NCI-H1092 treated with DMSO at 0.1 percent for 48 hours (cell line): ENCODE results near the gene RNF6.
"Not testable (repeated sequence)": the region's sequence is repeated elsewhere in the genome, so short reads cannot be mapped to it uniquely, and the experiment has no call there.

Source experiments
- DNase-seq: peaks from one replicate; lab custom pipeline; 2025; lab: John Stamatoyannopoulos, UW

RNF6 gene

DNA sequence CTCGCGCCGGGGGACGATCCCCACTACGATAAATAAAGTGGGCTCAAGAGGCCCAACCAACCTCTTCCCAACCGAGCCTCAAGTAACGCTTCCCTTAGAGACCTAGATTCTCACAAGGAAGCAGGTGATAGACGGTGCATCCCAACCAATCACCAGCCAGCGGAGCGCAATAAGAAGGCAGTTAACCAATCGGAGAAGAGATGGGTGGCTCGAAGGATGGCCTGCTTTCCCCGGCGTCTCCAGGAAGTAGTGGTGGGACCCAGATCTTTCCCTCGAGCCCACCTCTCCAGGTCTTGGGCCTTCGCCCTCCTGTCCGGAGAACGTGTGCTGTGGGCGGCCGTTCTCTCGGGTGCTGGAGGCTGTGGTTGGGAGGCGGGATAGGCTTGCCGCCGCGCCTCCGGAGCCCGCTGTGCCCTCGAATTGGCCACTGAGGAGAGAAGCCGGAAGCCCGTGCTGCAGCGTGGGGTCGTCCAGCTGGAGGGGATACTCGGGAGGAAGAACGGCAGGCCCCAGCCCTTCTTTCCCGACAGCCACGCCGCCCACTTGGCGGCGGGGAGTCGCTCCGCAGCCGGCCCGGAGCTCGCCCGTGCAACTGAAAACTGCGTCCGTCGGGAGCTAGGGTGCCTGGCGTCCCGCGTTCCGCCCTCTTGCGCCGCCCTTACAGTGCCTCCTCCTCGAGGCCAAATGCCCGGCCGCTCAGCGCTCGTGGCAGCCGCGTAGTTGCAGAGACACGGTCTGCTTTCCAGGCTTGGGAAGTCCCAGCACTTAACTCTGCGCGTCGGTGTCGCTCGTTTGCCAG is at the start of gene RNF6:
Gene RNF6 (minus strand): TSS at position 594 of the 799 bp plus-strand sequence. CDS start 2,665 bp downstream, outside the sequence.
- DNase-seq = peak; percentile 98

DNA sequence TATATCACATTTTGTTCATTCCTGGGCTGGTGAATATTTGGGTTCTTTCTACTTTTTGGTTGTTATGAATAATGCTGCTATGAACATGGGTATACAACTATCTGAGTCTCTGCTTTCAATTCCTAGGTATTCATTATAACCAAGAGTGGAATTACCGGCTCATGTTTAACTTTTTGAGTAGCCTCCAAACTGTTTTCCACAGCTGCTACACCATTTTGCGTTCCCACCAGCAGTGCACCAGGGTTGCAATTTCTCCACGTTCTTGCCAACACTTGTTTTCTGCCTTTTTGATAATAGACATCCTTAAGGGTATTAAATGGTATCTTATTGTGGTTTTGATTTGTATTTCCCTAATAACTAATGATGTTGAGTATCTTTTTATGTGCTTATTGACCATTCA is 48.6 kb upstream of the RNF6 start:
- DNase-seq = no peak

DNA sequence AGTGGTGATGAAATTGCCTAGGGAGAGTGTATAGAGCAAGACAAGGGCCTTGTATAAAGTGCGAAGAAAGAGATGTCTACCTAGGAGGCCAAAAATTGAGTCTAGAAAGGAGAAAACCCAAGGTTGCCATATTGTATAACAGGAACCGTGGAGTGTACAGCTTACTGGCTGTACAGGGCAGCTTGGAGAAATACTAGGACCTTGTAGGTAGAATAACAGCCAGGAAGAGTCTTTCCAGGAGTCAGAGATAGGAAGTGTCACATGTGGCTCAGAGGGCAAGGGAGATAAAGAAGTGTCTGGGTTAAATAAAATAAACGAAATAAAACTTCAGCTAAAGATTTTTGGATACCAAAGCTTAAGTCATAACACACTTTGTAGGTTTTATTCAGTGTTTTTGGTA is 44.2 kb upstream of the RNF6 start:
- DNase-seq = no peak

DNA sequence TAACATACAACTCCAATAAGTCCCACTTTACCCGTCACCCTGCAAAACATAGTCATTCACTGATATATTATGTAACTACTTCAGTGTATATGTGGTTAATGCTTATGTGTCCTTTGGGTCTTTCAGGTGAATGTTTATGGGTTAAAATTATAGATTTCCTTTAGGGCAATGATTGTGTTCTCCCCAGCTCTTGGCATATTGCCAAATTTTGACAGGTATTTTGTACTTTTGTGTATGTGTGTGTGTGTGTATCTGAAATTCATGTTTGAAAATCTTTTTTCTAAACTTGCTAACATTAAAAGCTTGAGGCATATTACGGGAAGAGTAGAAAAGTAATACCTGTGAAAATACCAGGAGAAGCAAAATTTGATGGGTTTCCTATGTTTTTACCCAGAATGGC is 40.0 kb upstream of the RNF6 start:
- no peak for DNase-seq

DNA sequence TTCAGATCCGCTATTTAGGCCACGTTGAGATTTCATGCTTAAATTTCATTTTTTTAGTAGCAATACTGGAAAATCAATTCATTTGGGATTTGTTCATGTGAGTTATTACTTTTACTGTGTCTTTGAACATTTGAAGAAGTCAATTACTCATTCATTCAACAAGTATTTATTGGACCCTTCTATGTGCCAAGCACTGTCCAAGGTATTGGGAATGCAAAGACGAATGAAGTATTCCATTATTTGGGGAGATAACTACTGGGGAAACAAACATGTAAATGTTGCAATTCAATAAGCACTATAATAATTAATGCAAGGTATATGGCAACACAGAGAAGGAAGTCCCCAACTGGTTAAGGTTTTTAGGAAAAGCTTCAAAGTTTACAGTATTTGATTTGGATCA is 37.5 kb upstream of the RNF6 start:
- no peak for DNase-seq

DNA sequence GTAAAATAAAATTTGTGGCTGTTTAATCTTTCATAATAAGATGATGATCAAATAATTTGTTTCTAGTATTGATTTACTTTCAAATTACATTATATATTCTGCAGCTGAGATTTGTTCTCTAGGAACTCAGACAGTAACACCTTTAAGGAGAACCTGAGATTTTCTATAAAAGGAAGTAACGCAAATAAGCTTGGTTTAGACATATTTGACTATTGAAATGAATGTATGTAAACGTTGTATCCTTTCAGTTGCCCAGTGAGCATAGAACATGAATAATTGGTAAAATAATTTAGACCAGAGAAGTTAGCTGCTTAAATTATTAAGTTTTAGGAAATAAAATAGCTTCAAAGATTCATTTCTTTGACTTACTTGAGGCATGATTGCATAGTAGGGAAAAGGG is 34.9 kb upstream of the RNF6 start:
- DNase-seq = no peak

DNA sequence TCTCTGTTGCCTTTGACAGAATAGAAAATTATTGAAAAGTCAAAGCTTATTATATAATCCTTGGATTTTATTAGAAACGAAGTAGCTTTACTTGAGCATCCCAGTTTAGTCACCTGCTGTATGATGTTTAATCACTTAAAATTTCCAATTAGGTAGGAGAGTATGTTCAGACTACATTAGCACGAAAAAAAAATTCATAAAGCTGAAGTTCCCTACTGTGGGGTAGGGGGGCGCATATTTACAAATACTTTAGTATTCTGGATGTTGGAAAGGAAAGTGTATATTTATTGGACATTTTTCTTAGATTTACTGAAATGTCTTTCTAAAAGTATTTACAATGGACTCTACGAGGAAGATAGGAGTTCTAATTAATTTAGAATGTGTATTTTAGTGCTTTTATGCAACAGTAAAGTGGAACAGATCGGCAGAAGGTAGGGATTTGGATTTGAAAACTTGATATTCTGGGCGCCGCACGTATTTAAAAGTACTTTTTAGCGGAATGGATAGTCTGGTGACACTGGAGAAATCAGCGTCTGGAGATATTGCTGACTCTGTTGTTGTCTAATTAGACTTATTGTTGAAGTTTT is 33.7 kb upstream of the RNF6 start:
- peak; percentile 47 for DNase-seq

DNA sequence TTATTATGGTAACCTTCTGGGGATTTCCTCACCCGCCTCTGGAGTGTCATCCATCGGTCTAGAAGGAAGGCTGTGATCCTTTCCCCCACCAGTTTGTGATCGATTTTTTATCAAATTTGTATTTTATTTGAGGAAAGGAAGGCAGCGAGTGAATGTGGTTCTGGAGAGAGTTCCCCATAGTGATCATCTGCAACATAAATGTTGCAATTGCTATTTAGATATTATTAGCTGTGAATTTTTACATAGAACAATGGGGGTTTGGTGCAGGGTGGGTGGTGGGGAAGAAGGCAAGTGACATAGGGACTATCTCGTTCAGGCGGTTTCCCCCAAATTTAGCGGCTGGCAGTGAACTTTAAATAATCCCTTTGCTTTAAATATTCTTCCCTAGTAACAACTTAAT is 33.0 kb upstream of the RNF6 start:
- DNase-seq = peak; percentile 39

DNA sequence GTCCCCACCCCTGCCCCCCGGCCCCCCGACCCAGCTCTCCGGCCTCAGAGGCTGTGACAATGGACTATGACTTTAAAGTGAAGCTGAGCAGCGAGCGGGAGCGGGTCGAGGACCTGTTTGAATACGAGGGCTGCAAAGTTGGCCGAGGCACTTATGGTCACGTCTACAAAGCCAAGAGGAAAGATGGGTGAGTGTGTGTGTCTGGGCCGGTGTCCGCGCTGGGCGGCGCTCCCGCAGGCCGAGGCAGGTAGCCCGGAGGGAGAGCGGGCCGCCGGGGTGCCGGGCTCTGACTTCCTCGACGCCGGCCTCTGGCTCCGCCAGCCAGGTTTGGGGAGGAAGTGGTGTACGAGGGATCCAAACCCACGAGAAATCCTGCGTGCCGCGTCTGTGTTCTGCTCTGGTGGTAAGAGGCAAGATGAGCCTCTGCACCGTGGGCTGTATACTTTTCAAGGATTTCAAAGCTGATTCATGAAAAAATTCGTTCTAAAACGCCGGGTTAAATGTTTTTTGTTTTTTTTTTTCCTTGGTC is 32.5 kb upstream of the RNF6 start:
- peak; percentile 63 for DNase-seq

DNA sequence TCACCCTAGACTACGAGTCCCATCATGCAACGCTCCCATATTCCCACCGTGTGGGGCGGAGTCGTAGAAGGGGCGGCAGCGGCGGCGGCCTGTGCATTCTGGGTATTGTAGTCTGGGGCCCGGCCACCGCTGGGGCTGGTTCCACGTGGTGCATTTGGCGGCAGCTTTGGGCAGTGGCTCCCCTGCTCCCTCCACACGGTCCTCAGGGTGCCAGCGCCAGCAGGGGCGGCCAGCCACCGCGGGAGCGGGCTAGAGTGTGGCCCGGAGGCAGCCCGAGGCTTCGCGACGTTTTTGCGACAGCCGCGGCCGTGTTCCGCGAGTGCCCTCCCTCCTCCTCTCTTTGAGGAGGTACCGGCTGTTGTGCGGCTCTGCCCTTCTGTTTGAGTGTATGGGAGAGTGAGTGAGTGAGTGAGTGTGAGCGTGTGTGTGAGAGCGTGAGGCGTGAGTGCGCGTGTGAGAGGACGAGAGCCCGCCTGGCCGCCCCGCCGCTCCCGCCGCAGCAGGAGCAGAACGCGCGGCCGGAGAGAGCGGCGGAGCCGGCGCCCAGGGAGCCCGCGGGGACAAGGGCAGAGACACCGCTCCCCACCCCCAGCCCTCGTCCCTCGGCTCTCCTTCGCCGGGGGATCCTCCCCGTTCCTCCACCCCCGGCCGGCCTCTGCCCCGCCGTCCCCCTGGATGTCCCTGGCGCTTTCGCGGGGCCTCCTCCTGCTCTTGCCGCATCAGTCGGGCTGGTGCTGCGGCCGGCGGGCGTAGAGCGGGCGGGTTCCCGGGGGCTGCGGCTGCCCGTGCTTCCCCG is 31.9 kb upstream of the RNF6 start, which contains the start of gene CDK8:
Gene CDK8 (plus strand): TSS at position 343 of the 796 bp plus-strand sequence. CDS start 513 bp downstream, outside the sequence.
- DNase-seq = peak; percentile 98

DNA sequence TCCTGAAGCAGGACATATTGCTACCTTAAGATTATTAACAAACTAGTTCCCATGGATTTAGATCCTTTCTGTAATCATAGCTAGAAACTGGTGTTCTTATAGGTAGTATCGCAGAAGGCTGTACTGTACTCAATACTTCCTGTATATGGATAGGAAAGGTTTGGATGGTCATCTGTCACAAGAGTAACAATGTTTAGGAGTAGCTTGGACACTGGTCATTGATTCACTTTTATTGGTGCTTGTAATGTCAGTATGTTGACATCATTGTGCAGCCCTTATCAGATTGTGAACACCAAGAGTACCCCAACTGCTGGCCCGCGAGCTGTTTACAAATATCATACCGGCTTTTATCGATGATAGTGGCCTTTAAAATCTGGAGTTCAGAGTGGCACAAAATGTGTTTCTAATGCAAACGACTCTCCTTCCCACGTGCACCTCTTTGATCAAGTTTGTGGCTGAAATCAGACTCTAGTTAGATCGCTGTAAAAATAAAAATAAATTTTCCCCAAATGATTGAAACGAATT is 31.2 kb upstream of the RNF6 start:
- DNase-seq = no peak

DNA sequence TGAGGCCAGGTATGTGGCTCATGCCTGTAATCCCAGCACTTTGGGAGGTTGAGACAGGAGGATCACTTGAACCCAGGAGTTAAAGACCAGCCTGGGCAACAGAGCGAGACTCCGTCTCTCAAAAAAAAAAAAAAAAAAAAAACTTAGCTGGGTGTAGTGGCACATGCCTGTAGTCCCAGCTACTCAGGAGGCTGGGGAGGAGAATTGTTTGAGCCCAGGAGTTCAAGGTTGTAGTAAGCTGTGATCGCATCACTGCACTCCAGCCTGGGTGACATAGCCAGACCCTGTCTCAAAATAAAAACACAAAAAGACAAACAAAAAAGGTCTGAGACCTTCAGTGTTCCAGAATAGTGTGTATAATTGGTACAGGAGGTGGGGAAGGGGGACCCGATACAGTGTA is 29.9 kb upstream of the RNF6 start:
- not testable (repeated sequence) for DNase-seq

DNA sequence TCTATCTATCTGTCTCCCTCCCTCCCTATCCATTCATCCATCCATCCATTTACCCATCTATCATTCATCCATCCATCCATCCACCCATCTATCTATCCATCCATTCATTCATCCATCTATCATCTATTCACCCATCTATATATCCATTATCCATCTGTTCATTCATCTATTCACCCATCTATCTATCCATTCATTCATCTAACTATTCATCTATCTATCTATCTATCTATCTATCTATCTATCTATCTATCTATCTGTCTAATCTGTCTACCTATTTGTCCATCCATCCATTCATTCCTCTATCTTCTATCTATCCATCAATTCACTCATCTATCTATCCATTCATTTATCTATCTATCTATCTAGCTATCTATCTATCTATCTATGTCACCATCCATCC is 27.4 kb upstream of the RNF6 start:
- DNase-seq = no peak

DNA sequence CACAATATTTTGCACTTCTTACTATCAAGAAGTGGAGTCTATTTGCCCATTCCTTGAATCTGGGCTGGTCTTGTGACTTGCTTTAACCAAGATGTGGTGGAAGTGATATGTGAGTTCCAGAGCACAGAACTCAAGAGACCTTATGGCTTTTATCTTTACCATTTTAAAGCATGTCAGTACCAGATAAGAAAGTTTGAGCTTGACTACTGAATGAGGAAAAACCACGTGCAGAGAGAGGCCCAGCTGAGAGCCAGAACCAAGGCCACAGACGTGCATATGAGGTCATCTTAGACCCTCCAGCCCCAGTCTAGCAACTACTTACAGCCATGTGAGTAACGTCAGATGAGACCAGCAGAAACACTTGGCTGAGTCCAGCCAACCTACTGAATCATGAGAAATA is 25.5 kb upstream of the RNF6 start:
- DNase-seq = no peak

DNA sequence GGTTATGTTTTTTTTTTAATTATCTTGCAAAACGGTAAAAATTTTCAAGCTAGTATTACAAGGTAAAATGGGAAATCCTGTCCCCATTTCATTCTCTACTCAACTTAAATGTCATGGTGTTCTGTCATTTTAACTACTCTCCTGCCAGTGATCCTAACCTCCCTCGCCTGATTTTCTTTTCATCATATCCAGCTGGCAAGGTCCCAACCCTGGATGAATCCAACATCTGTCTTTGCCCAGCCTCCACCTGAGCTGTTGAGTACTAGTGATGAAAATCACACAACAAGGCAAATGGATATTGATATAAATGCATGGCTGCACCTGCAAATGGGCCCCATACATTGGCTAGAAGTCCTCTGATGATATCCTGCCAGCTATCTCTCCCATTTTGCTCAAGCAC is 24.9 kb upstream of the RNF6 start:
- DNase-seq = peak; percentile 94

DNA sequence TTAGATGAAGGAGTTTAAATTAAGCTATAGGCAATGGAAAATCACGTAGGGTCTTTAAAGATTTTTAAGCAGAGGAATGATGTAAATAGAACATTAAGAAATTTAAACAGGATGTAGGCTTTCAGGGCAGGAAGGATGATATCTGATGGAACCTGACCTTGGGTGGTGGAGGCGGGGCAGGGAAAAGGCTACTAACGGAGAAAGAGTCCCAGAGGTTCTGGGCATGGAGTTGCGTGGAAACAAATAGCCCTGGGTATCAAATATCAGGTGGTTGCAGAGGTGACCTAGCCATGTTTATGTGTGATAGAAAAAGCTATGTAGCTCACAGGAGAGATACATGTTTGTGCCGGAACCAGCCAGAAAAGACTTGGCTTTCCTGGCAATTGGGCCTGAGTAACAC is 24.0 kb upstream of the RNF6 start:
- peak; percentile 83 for DNase-seq

DNA sequence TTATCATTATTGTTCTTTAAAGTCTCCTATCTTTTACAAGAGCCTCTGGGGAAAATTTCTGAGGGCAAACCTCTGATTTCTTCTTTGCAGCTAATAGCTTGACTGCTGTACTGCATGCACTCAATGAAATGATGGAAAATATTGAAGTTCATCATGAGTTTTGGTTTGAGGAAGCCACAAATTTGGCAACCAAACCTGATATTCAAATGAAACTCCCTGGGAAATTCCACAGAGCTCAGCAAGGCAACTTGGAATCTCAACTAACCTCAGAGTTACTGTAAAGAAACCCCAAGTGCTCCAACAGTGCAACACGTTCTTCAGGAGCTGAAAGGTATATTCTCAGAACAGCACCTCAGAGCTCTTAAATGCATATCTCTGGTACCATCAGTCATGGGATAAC is 14.2 kb upstream of the RNF6 start:
- no peak for DNase-seq

DNA sequence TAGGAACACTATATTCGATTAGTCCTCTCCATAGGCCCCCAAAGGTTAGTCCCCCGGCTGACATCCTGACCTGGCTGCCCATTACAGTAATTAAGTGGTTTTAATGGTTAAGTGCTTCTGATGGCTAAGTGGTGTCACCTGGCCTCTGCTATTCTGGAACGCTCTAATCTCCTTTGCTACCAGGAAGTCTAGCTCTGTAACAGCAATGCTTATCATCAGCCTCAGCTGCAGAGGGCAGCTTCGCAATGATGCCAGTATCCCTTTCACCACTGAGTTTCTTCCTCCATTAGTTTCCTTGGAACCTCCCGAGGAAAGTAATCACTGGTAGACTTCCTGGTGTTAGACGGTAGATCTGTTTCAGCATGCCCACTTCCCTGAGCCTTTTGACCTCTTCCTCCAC is 8.6 kb upstream of the RNF6 start:
- DNase-seq = no peak

DNA sequence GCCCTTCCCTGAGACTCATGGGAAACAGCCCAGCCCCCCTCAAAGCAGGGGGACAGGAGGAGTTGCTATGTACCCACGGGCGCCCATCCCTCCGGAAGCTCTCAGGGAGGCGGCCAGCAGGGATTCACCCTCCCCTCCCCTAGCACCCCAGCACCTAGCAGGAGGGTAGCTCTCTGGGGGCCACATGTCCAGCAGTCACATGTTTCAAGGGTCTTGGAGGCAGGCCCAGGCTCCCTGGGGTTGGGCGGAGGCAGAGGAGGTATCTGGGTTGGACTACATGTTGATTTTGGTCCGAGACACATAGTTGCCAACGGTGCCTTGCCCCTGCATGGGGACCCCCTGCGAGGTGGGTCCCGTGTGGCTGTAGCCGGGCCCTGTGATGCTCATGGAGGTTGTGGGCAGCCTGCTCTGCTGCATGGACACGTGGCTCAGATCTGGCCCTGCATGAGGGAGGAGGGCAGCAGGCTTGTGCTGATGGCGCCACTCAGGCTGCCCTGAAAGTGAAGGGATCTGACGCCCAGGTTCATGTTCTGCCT is 7.0 kb upstream of the RNF6 start:
- no peak for DNase-seq

DNA sequence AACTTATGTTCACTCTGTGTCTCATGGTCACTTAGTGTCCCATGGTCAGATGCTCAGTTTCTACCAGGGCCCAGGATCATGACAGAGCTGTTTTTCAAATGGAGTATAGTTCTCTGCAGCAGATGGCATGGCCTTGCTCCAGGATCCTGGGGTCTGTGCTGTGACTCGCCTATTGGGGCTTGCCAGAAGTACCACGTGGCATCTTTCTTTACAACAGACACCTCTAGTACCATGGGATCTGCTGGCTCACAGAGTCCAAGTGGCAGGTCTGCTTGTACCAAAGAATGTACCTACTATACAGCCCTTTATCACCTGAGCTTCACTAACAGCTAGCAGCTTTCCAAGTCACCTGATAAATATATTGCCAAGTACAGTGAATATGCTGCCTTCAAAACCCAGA is 6.0 kb upstream of the RNF6 start:
- DNase-seq = peak; percentile 54

DNA sequence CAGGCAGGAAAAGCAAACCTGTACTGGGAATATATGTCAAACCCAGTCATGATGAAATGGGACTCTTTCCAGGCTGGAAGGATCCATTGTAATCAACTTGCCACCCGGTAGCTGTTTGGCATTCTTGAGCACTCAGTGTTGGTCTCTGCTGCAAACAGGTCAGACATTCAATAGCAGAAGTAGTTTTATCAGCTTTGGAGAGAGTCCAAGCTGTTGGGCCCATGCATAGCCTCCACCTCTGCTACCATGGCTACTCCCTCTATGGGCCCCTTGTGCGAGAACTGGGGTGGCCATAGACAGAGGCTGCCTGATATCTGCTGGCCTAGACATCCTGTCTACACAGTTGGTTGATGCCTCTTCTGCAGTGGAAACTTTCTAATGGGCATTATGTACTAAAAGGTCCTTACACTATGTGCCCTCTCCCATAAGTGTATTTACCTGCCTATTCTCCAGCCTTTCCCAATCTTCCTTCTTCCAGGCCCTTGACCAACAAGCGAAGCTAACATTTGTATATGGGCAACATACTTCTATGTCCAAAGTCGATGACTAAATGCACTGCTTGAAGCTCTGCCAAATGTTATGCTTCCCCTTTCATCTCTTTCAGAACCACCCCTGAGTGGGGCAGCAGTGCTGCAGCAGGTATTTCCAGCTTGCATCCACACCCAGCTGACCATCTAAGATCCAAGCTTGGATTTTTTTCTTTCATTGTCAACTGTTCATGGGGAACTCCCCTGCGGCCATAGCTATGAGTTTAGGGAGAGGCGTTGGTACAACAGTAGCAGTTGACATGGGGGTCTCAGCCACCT is 5.3 kb upstream of the RNF6 start:
- peak; percentile 33 for DNase-seq
